NCI-H1694 treated with DMSO at 0.1 percent for 48 hours (cell line): ENCODE data around the gene DNMT1.

ENCODE experiments used
- DNase-seq: peaks from one replicate; lab custom pipeline; 2025; lab: John Stamatoyannopoulos, UW

Gene DNMT1

GRCh38 chr19:10113592-10113963 is 81.2 kb downstream of the DNMT1 start:
- DNase-seq, result no peak

- peak; percentile 9 for DNase-seq
Measured at GRCh38 chr19:10112895-10113591, 81.7 kb downstream of the DNMT1 start.

GRCh38 chr19:10112037-10112761 is 82.6 kb downstream of the DNMT1 start:
- DNase-seq, result no peak

- DNase-seq, result no peak
Measured at GRCh38 chr19:10111405-10111811, 83.3 kb downstream of the DNMT1 start, which contains the start of gene P2RY11. Gene P2RY11, plus strand, starts transcription at chr19:10111693. Its CDS starts 29 bp downstream, at chr19:10111722.

DNA sequence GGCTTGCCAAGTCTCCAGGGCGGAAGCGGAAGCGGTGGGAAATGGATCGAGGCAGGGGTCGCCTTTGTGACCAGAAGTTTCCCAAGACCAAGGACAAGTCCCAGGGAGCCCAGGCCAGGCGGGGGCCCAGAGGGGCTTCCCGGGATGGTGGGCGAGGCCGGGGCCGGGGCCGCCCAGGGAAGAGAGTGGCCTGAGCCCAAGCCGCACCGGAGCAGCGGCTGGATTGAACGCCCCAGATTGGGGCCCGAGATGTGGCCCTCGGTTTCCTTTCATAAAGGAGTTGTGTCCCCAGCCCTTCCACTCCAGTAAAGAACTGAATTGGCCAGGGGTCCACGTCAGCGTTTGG is 83.8 kb downstream of the DNMT1 start:
- DNase-seq, result no peak

GRCh38 chr19:10110076-10110971 is 84.4 kb downstream of the DNMT1 start:
- no peak for DNase-seq

DNA sequence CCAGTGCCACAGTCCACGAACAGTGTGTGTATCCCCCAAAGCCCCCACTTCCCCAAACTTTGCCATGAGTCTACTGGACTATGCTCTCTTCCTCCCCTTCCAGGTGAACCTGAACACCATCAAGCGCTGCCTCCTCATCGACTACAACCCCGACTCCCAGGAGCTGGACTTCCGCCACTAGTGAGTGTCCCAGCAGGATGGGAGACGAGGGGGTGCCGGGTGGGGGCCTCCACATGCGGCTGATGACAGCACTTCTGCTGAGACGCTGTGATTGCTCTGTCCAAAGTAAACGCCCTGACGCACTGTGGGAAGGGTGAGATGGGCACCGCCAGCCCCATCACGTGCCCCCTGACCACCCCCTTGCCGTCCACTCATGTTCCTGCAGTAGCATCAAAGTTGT is 85.2 kb downstream of the DNMT1 start:
- no peak for DNase-seq

- DNase-seq, result no peak
Measured at GRCh38 chr19:10107817-10108367, 86.9 kb downstream of the DNMT1 start.

- DNase-seq, result no peak
Measured at GRCh38 chr19:10107254-10107653, 87.5 kb downstream of the DNMT1 start.

DNA sequence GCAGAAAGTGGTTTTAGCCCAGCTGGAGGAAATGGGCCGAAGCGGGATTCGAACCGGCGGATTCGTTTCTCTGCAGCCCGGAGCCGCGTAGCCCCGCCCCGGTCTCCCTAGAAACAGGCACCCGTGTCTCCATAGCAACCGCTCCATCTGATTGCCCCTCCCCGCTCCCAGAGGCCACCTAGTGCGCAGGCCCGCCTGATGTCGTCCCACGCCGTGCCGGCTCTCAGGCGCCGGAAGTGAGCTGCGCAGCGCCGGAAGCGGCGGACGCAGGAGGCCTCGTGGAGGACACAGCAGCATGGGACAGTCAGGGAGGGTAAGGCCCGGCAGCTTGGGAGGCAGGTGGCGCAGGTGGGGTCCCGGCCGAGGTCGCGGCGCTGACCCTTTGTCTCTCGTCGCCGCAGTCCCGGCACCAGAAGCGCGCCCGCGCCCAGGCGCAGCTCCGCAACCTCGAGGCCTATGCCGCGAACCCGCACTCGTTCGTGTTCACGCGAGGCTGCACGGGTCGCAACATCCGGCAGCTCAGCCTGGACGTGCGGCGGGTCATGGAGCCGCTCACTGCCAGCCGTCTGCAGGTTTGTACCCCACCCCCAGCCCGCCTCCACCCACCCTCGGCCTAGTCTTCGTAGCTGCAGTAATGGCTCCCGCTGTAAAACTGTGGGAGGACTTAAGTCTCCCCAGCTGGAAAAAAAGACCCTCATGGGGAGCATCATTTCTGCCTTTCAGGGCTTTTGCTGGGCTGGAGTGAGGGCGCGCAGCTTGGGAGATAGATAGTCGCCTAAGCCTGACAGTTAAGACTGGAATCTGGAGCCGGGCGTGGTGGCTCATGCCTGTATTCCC is 88.4 kb downstream of the DNMT1 start, which contains the start of gene PPAN:
Gene PPAN, plus strand, starts transcription at position 263 of the 837 bp plus-strand sequence. Its CDS starts 33 bp downstream, at position 296.
- peak; percentile 90 for DNase-seq

GRCh38 chr19:10105509-10106099 is 89.1 kb downstream of the DNMT1 start:
- DNase-seq, result no peak

DNA sequence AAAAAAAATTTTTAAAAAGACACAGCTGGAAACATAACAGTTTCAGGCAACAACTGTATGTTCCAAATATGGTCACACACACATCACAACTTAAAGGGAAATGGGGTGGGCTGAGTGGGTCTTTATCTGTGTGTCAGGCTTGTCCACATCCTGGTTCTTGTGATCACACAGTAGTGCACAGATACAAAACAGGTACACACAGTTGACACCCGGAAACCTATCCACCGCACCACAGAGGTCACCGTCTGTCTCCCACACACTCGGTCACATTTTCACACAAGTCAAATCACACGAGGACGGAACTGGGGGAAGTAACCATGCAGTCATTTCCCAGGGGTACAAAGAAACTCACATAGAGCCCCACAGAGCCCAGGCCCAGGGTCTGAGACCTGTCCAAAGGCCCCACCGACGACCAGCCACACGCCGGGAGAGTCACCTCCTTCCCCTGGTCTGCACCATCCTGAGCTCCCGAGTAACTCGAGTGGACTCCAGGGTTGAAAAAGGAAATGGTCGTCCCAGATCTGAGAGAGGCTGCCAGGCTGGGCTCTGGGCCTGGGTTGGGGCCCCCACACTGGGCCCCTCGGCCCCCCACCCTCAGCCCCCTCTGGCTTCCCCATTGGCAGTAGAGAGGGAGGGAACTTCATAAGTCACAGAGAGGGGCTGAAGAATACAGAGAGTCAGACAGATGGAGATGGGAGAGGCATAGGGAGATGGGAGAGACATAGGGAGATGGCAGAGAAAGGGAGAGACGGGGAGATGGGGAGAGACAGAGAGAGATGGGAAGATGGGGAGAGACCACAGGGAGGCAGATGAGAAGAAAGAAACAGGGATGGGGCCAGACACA is 89.9 kb downstream of the DNMT1 start:
- no peak for DNase-seq

DNA sequence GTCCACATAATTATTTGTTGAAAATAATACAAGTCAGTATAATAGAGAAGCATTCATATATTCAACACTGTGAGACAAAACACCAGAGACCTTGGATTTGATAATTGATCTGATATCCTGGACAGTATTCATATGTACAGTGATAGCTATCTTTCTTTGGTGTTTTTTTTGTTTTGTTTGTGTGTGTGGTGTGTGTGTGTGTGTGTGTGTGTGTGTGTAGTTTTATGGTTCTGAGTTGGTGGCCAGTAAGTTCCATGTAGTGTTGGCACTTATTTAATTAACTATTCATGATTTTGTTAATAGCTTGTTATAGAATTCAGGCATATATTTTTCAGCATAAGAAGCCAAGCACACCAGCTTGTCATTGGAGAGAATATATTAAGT is 90.6 kb downstream of the DNMT1 start:
- DNase-seq, result no peak

DNA sequence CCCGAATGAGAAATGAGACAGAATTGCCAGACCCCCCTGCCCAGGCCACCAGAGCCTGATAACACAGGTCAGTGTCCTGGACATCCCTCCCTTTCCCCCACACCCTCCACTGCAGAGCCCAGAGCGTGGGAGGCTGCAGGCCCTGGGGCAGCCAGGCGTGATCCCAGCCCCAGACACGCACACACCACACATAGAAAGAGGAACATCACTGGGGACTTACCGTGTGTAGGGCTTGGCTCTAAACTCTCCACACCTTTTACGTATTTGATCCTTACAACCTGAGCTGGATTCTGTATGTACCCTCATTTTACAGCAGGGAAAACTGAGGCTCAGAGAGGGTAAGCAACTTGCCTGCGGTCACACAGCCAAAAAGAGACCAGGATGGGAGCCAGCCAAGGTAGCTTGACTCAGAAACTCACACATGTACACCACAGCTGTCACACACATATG is 91.9 kb downstream of the DNMT1 start:
- no peak for DNase-seq

- DNase-seq, result no peak
Measured at GRCh38 chr19:10100163-10100785, 94.5 kb downstream of the DNMT1 start.

- no peak for DNase-seq
Measured at GRCh38 chr19:10096615-10096963, 98.2 kb downstream of the DNMT1 start.

- DNase-seq, result peak; percentile 83
Measured at GRCh38 chr19:10095948-10096614, 98.7 kb downstream of the DNMT1 start.

- no peak for DNase-seq
Measured at GRCh38 chr19:10095622-10095947, 99.2 kb downstream of the DNMT1 start.
